Right lobe of liver (tissue), 4 donors: ENCODE data around the gene HDAC7.

Experiments used
- POLR2A ChIP-seq: fragments of 450-650 bp; IDR thresholded peaks from one replicate; pipeline ENCODE4 v1.6.1; 2017; ENCODE audit warnings: antibody characterized with exemption, mild to moderate bottlenecking
- TF ChIP-seq, protein P1 (sequence below), 4 donors: fragments of 200-600 bp in 3 of 4; fragments of 450-650 bp in 1 of 4; IDR thresholded peaks; one replicate each; pipeline versions ENCODE4 v1.5.1 to v1.8.0; 2016 to 2022; ENCODE audit warnings: antibody characterized with exemption in 4 of 4, mild to moderate bottlenecking in 2 of 4
- donor health status: DM: no; HTN: no; CAD: no.
- donor health status: DM: no; HTN: no; CAD: no.
- donor health status: DM: no; HTN: yes; CAD: no.

- TF ChIP-seq, protein P1, sequence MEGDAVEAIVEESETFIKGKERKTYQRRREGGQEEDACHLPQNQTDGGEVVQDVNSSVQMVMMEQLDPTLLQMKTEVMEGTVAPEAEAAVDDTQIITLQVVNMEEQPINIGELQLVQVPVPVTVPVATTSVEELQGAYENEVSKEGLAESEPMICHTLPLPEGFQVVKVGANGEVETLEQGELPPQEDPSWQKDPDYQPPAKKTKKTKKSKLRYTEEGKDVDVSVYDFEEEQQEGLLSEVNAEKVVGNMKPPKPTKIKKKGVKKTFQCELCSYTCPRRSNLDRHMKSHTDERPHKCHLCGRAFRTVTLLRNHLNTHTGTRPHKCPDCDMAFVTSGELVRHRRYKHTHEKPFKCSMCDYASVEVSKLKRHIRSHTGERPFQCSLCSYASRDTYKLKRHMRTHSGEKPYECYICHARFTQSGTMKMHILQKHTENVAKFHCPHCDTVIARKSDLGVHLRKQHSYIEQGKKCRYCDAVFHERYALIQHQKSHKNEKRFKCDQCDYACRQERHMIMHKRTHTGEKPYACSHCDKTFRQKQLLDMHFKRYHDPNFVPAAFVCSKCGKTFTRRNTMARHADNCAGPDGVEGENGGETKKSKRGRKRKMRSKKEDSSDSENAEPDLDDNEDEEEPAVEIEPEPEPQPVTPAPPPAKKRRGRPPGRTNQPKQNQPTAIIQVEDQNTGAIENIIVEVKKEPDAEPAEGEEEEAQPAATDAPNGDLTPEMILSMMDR (IDR thresholded peaks at IDR 0.05): no peak
- no peak for TF ChIP-seq POLR2A
Observed at GRCh38 chr12:47863467-47863866, 43.8 kb upstream of the HDAC7 start.
